H9 (cell line): ENCODE data around the gene NCOR1. TPM values are rescaled to one million over a fixed set of nuclear protein-coding genes. Genes with fewer than 3 reads are reported as not detected.

Experiments
- DNase-seq: peaks from one replicate; pipeline ENCODE4 v3.0.0-alpha.2; 2017
- H2AFZ ChIP-seq: one replicate; pipeline ENCODE4 v1.6.1; 2013; ENCODE audit warnings: mild to moderate bottlenecking, low read length, control low read depth, moderate library complexity
- H2AK5ac ChIP-seq: 2 replicates; pipeline ENCODE4 v1.6.1; 2013; ENCODE audit warnings: low read length, control low read depth, mixed read lengths; ENCODE audit not compliant: insufficient read length
- H2BK120ac ChIP-seq: one replicate; pipeline ENCODE4 v1.6.1; 2013; ENCODE audit warnings: low read depth, mild to moderate bottlenecking, low read length, control low read depth, inconsistent platforms; ENCODE audit not compliant: poor library complexity, severe bottlenecking
- H2BK12ac ChIP-seq: 2 replicates; pipeline ENCODE4 v1.6.1; 2013; ENCODE audit warnings: low read length, control low read depth, mixed read lengths, low read depth; ENCODE audit not compliant: insufficient read length
- H2BK15ac ChIP-seq: 2 replicates; pipeline ENCODE4 v1.6.1; 2013; ENCODE audit warnings: low read depth, low read length, control low read depth
- H2BK20ac ChIP-seq: one replicate; pipeline ENCODE4 v1.6.1; 2013; ENCODE audit warnings: low read depth, mild to moderate bottlenecking, low read length, control low read depth, inconsistent platforms; ENCODE audit not compliant: poor library complexity, severe bottlenecking
- H2BK5ac ChIP-seq: 2 replicates; pipeline ENCODE4 v1.6.1; 2013; ENCODE audit warnings: low read length, control low read depth, mixed read lengths; ENCODE audit not compliant: insufficient read length
- H3K14ac ChIP-seq: 2 replicates; pipeline ENCODE4 v1.6.1; 2013; ENCODE audit warnings: low read length, control low read depth; ENCODE audit not compliant: insufficient read depth
- H3K18ac ChIP-seq: 2 replicates; pipeline ENCODE4 v1.6.1; 2013; ENCODE audit warnings: low read depth, mild to moderate bottlenecking, mixed read lengths, low read length, control low read depth; ENCODE audit not compliant: insufficient read length
- H3K23ac ChIP-seq: 2 replicates; pipeline ENCODE4 v1.6.1; 2013; ENCODE audit warnings: low read length, control low read depth, mixed read lengths, low read depth; ENCODE audit not compliant: insufficient read length
- H3K23me2 ChIP-seq: 2 replicates; pipeline ENCODE4 v1.6.1; 2013; ENCODE audit warnings: low read depth, mild to moderate bottlenecking, mixed read lengths, low read length, control low read depth; ENCODE audit not compliant: insufficient read length, poor library complexity, severe bottlenecking
- H3K27ac ChIP-seq: 2 replicates; pipeline ENCODE4 v1.5.1; 2013; ENCODE audit warnings: low read length, control low read depth, mixed read lengths, low read depth; ENCODE audit not compliant: insufficient read length
- H3K27me3 ChIP-seq: 2 replicates; pipeline ENCODE4 v1.6.1; 2013; ENCODE audit warnings: low read length, control low read depth, inconsistent platforms; ENCODE audit not compliant: insufficient read depth
- H3K4ac ChIP-seq: 2 replicates; pipeline ENCODE4 v1.6.1; 2013; ENCODE audit warnings: low read depth, mild to moderate bottlenecking, control low read depth, inconsistent platforms, low read length, moderate library complexity
- H3K4me1 ChIP-seq: 2 replicates; pipeline ENCODE4 v1.6.1; 2013; ENCODE audit warnings: low read length, control low read depth, inconsistent platforms; ENCODE audit not compliant: insufficient read depth
- H3K4me2 ChIP-seq: 2 replicates; pipeline ENCODE4 v1.6.1; 2013; ENCODE audit warnings: low read length, control low read depth, mixed read lengths; ENCODE audit not compliant: insufficient read length, insufficient read depth
- H3K56ac ChIP-seq: 2 replicates; pipeline ENCODE4 v1.6.1; 2013; ENCODE audit warnings: low read depth, mild to moderate bottlenecking, mixed read lengths, low read length, control low read depth; ENCODE audit not compliant: insufficient read length
- H3K79me1 ChIP-seq: 2 replicates; pipeline ENCODE4 v1.6.1; 2013; ENCODE audit warnings: low read depth, mild to moderate bottlenecking, moderate library complexity, low read length, control low read depth, inconsistent platforms; ENCODE audit not compliant: insufficient read depth, poor library complexity, severe bottlenecking
- H3K79me2 ChIP-seq: 2 replicates; pipeline ENCODE4 v1.6.1; 2013; ENCODE audit warnings: low read length, control low read depth, inconsistent platforms; ENCODE audit not compliant: insufficient read depth
- H3K9ac ChIP-seq: 2 replicates; pipeline ENCODE4 v1.6.1; 2013; ENCODE audit warnings: low read length, control low read depth, mixed read lengths; ENCODE audit not compliant: insufficient read length; ENCODE audit errors: extremely low read depth
- H3K9me3 ChIP-seq: one replicate; pipeline ENCODE4 v1.6.1; 2013; ENCODE audit warnings: low read depth, low read length, inconsistent platforms; ENCODE audit not compliant: control insufficient read depth
- H3T11ph ChIP-seq: one replicate; pipeline ENCODE4 v1.6.1; 2013; ENCODE audit warnings: mild to moderate bottlenecking, low read length, control low read depth, inconsistent platforms
- H4K20me1 ChIP-seq: one replicate; pipeline ENCODE4 v1.6.1; 2013; ENCODE audit not compliant: control insufficient read depth, insufficient read length, insufficient read depth
- H4K5ac ChIP-seq: 2 replicates; pipeline ENCODE4 v1.6.1; 2013; ENCODE audit warnings: low read depth, mild to moderate bottlenecking, mixed read lengths, low read length, control low read depth; ENCODE audit not compliant: insufficient read length
- H4K8ac ChIP-seq: replicated peaks from 2 replicates; pipeline ENCODE4 v1.6.1; 2013; ENCODE audit warnings: low read length, control low read depth, mixed read lengths, low read depth; ENCODE audit not compliant: insufficient read length
- H4K91ac ChIP-seq: 2 replicates; pipeline ENCODE4 v1.6.1; 2013; ENCODE audit warnings: low read depth, mild to moderate bottlenecking, moderate library complexity, mixed read lengths, low read length, control low read depth; ENCODE audit not compliant: insufficient read length
- H3K27ac Mint-ChIP-seq, 3 experiments: 2 replicates in 2 of 3; 3 replicates in 1 of 3; pipeline ENCODE4 v1.8.0; 2020 to 2021; ENCODE audit warnings: mixed read lengths in 3 of 3, mild to moderate bottlenecking in 1 of 3, moderate library complexity in 1 of 3
- H3K27me3 Mint-ChIP-seq: 2 replicates; pipeline ENCODE4 v1.8.0; 2021; ENCODE audit warnings: low read depth, mild to moderate bottlenecking, moderate library complexity, mixed read lengths
- H3K36me3 Mint-ChIP-seq, 3 experiments: 2 replicates in 2 of 3; 3 replicates in 1 of 3; pipeline ENCODE4 v1.8.0; 2020 to 2021; ENCODE audit warnings: low read depth in 3 of 3, mixed read lengths in 3 of 3; ENCODE audit not compliant: insufficient read depth in 1 of 3
- H3K4me1 Mint-ChIP-seq, 2 experiments: 2 replicates each; pipeline ENCODE4 v1.8.0; 2020; ENCODE audit warnings: mixed read lengths in 2 of 2
- H3K4me3 Mint-ChIP-seq, 2 experiments: 2 replicates in 1 of 2; 3 replicates in 1 of 2; pipeline ENCODE4 v1.8.0; 2020 to 2021; ENCODE audit warnings: mild to moderate bottlenecking in 2 of 2, mixed read lengths in 2 of 2, moderate library complexity in 1 of 2
- H3K9me3 Mint-ChIP-seq, 2 experiments: 2 replicates in 1 of 2; 3 replicates in 1 of 2; pipeline ENCODE4 v1.8.0; 2020; ENCODE audit warnings: mild to moderate bottlenecking in 2 of 2, mixed read lengths in 2 of 2, moderate library complexity in 1 of 2
- CTCF ChIP-seq: fragments of 200-600 bp; sonication (generic); conservative IDR thresholded peaks from 3 replicates; pipeline ENCODE4 v1.8.0; 2021; ENCODE audit warnings: antibody characterized with exemption, mild to moderate bottlenecking
- WGBS: extraction: QIAGEN DNeasy Blood & Tissue Kit; methylation state at CpG from one replicate; pipeline ENCODE4 v1.1.7; 2013; ENCODE audit warnings: missing lambda C conversion rate, low lambda C conversion rate, mixed read lengths; ENCODE audit not compliant: insufficient read length; ENCODE audit errors: extremely low coverage; 5-methylcytosine and 5-hydroxymethylcytosine counted together
- total RNA-seq: library from RNA; stranded (reverse); gene quantifications from 2 replicates; pipeline ENCODE4 v1.2.1, GENCODE V29; 2021

The NCOR1 gene
- total RNA-seq, 1 experiment from 2014 or later, result 119 TPM

DNA sequence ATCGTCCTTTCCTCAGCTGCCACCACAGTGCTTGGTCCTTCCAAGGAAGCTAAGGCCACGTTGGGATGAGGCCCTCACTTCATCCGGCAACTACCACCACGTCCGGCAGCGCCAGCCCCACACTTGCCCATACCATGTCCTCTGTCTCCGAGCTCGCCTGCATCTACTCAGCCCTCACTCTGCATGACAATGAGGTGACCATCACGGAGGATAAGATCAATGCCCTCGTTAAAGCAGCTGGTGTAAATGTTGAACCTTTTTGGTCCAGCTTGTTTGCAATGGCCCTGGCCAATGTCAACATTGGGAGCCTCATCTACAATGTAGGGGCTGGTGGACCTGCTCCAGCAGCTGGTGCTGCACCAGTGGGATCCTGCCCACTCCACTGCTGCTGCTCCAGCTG lies 170.8 kb downstream of the NCOR1 start:
- Histone ChIP-seq H3K4me1 (peaks cover 5% of the 10 kb centered on the region; the same call in 1 of the 2 replicates), H3K4me2 (no peak overlapping the region), H3K79me1 (no peaks in the 10 kb centered on the region), H4K5ac (no peak overlapping the region), H3K14ac (no peak overlapping the region), H3K56ac (no peak overlapping the region), H3K23ac (no peak overlapping the region), H3T11ph (no peak overlapping the region), H4K8ac (no peak overlapping the region), H4K91ac (no peak overlapping the region), H3K27me3 (no peaks in the 10 kb centered on the region), H2BK15ac (no peak overlapping the region), H3K23me2 (no peaks in the 10 kb centered on the region), H2AK5ac (no peak overlapping the region), H3K18ac (no peak overlapping the region), H2BK5ac (no peak overlapping the region), H2BK120ac (no peak overlapping the region), H3K79me2 (no peaks in the 10 kb centered on the region), H3K4ac (no peak overlapping the region), H2BK12ac (no peak overlapping the region), H3K9me3 (no peaks in the 10 kb centered on the region), H2BK20ac (no peak overlapping the region), H2AFZ (no peak overlapping the region), H4K20me1 (no peaks in the 10 kb centered on the region), H3K9ac (no peak overlapping the region), H3K27ac (no peak overlapping the region)
- H3K4me1 Mint-ChIP-seq, result peaks cover 16 to 18% of the 10 kb centered on the region in 2 experiments
- H3K9me3 Mint-ChIP-seq, result no peaks in the 10 kb centered on the region
- no peak for TF ChIP-seq CTCF
- peaks cover 26 to 70% (median 63%) of the 10 kb centered on the region in 3 experiments for H3K36me3 Mint-ChIP-seq
- peak; percentile 67 for DNase-seq
- no CpG with 5 or more reads among the region's 10 CpGs for WGBS
- peak overlapping the region in 2 of 3 experiments; percentile 43 to 91; a peak in 5 of 7 replicates for H3K27ac Mint-ChIP-seq
- peaks cover 2% of the 10 kb centered on the region for H3K27me3 Mint-ChIP-seq
- H3K4me3 Mint-ChIP-seq, result peak overlapping the region in 1 of 2 experiments; percentile 28; a peak in 1 of 5 replicates
